Brain microvascular endothelial cell (primary cell): ENCODE results near the gene DNAJB6.

Source experiments
- DNase-seq: peaks from one replicate; pipeline ENCODE4 v3.0.0-alpha.2; 2020
- H3K27ac ChIP-seq: fragments of 250-450 bp; sonication (Bioruptor Pico); 2 replicates; pipeline ENCODE4 v1.5.1; 2020; ENCODE audit warnings: mild to moderate bottlenecking, moderate library complexity
- H3K27me3 ChIP-seq: fragments of 250-450 bp; sonication (Bioruptor Pico); replicated peaks from 2 replicates; pipeline ENCODE4 v1.5.1; 2020; ENCODE audit warnings: mild to moderate bottlenecking
- H3K36me3 ChIP-seq: fragments of 250-450 bp; sonication (Bioruptor Pico); replicated peaks from 2 replicates; pipeline ENCODE4 v1.5.1; 2020; ENCODE audit warnings: mild to moderate bottlenecking
- H3K4me3 ChIP-seq: 2 replicates; pipeline ENCODE4 v1.5.1; 2011; ENCODE audit warnings: low read depth, mild to moderate bottlenecking, control low read depth, low read length, moderate library complexity
- CTCF ChIP-seq: IDR thresholded peaks from 2 replicates; pipeline ENCODE4 v1.5.1; 2011; ENCODE audit warnings: low read depth, mild to moderate bottlenecking, moderate library complexity, low read length, control low read depth, inconsistent platforms; ENCODE audit errors: missing control alignments
- in situ Hi-C: cut with HindIII; loops from 2 replicates; pipeline ENCODE4 v1.10.0; 2017; ENCODE audit warnings: low sequenced_read_pairs, low pct_ligation_motif_present

DNAJB6 gene

GRCh38 chr7:157335236-157335635 lies 1.6 kb upstream of the DNAJB6 start:
- in situ Hi-C loops, result no loop called here
- no peak for DNase-seq
- TF ChIP-seq CTCF, result no peak
- Histone ChIP-seq H3K36me3 (no peaks in the 10 kb centered on the region), H3K27ac (no peak overlapping the region), H3K4me3 (no peak overlapping the region), H3K27me3 (no peaks in the 10 kb centered on the region)

GRCh38 chr7:157335991-157336382 lies 817 bp upstream of the DNAJB6 start:
- Histone ChIP-seq H3K27ac (peak overlapping the region; percentile 97), H3K36me3 (no peaks in the 10 kb centered on the region), H3K27me3 (no peaks in the 10 kb centered on the region), H3K4me3 (peak overlapping the region; percentile 73)
- DNase-seq, result no peak
- in situ Hi-C loops, result no loop called here
- TF ChIP-seq CTCF, result no peak

GRCh38 chr7:157337316-157338149 lies 729 bp downstream of the DNAJB6 start:
- Histone ChIP-seq H3K27ac (peak overlapping the region; percentile 97), H3K4me3 (peak overlapping the region; percentile 73), H3K36me3 (no peaks in the 10 kb centered on the region), H3K27me3 (no peaks in the 10 kb centered on the region)
- in situ Hi-C loops, result no loop called here
- TF ChIP-seq CTCF, result no peak
- DNase-seq, result peak; percentile 50

- in situ Hi-C loops, result loop anchor here (10.0 kb wide), 1 partner anchor 75 kb away; no protein-coding TSS in a partner anchor
- peak; percentile 94 for TF ChIP-seq CTCF
- peak; percentile 72 for DNase-seq
- no peaks in the 10 kb centered on the region for H3K36me3 ChIP-seq
- H3K27me3 ChIP-seq, result no peaks in the 10 kb centered on the region
- no peak overlapping the region for H3K27ac ChIP-seq
- H3K4me3 ChIP-seq, result peak overlapping the region; percentile 17
These were observed 3.2 kb downstream of the DNAJB6 start for GRCh38 chr7:157339777-157340677.

GRCh38 chr7:157347217-157347904 lies 10.6 kb downstream of the DNAJB6 start:
- peak overlapping the region; percentile 50 for H3K27ac ChIP-seq

More at GRCh38 chr7:157347217-157347904, 10.6 kb downstream of the DNAJB6 start:
- Histone ChIP-seq H3K27me3 (no peaks in the 10 kb centered on the region), H3K4me3 (no peak overlapping the region), H3K36me3 (no peaks in the 10 kb centered on the region)
- in situ Hi-C loops, result loop anchor here (10.0 kb wide), 1 partner anchor 83 kb away; no protein-coding TSS in a partner anchor
- DNase-seq, result peak; percentile 80
- no peak for TF ChIP-seq CTCF
